Hematopoietic multipotent progenitor cell treated with erythropoietin and hydrocortisone succinate and interleukin-3 and kit ligand, for 4 days (in vitro differentiated cells): Measurements from ENCODE around the gene MYO18A.
A peak's percentile ranks its signal among the peaks of the same experiment; 100 is the strongest.

ENCODE experiments used
- DNase-seq: peaks from one replicate; pipeline ENCODE4 v3.0.0-alpha.2; 2015

MYO18A gene

GRCh38 chr17:29048440-29049368 lies 131.5 kb downstream of the MYO18A start:
- no peak for DNase-seq

- DNase-seq, result no peak
These were observed 133.7 kb downstream of the MYO18A start for GRCh38 chr17:29046473-29046839.

GRCh38 chr17:29045734-29046472 lies 134.3 kb downstream of the MYO18A start:
- no peak for DNase-seq

- DNase-seq, result no peak
These were observed 135.2 kb downstream of the MYO18A start for GRCh38 chr17:29045026-29045425.

GRCh38 chr17:29043539-29044145 lies 136.6 kb downstream of the MYO18A start:
- DNase-seq, result no peak

GRCh38 chr17:29042679-29043538 lies 137.3 kb downstream of the MYO18A start, which contains the start of gene PIPOX:
PIPOX (plus strand) TSS chr17:29043141; CDS start chr17:29043226, 85 bp downstream.
- DNase-seq, result peak; percentile 61

- DNase-seq, result no peak
These were observed 138.0 kb downstream of the MYO18A start for GRCh38 chr17:29042026-29042678.

GRCh38 chr17:29041571-29041970 lies 138.6 kb downstream of the MYO18A start:
- no peak for DNase-seq

- DNase-seq, result no peak
These were observed 139.1 kb downstream of the MYO18A start for GRCh38 chr17:29041091-29041490.

GRCh38 chr17:29039764-29040598 lies 140.2 kb downstream of the MYO18A start:
- DNase-seq, result no peak

- DNase-seq, result no peak
These were observed 142.0 kb downstream of the MYO18A start for GRCh38 chr17:29038085-29038795.

GRCh38 chr17:29037739-29038084 lies 142.5 kb downstream of the MYO18A start:
- DNase-seq, result no peak

GRCh38 chr17:29036584-29036983 lies 143.6 kb downstream of the MYO18A start:
- no peak for DNase-seq

GRCh38 chr17:29034510-29034909 lies 145.7 kb downstream of the MYO18A start:
- no peak for DNase-seq

GRCh38 chr17:29032857-29033197 lies 147.4 kb downstream of the MYO18A start:
- no peak for DNase-seq

- no peak for DNase-seq
These were observed 148.0 kb downstream of the MYO18A start for GRCh38 chr17:29032013-29032856.

- no peak for DNase-seq
These were observed 148.7 kb downstream of the MYO18A start for GRCh38 chr17:29031488-29031887.

- no peak for DNase-seq
These were observed 155.8 kb downstream of the MYO18A start for GRCh38 chr17:29024316-29024952.

GRCh38 chr17:29022074-29022473 lies 158.1 kb downstream of the MYO18A start:
- DNase-seq, result no peak
